ENCODE data around the gene CXCL8.
A peak's percentile ranks its signal among the peaks of the same experiment; 100 is the strongest.

The CXCL8 gene

GRCh38 chr4:73721435-73721834, 18.9 kb upstream of the CXCL8 start:
- no peak for DNase-seq

- DNase-seq, result no peak
These were observed 18.5 kb upstream of the CXCL8 start for GRCh38 chr4:73721909-73722308.

- no peak for DNase-seq
These were observed 17.3 kb upstream of the CXCL8 start for GRCh38 chr4:73723023-73723422.

GRCh38 chr4:73723928-73724327, 16.4 kb upstream of the CXCL8 start:
- DNase-seq, result no peak

GRCh38 chr4:73725510-73725909, 14.9 kb upstream of the CXCL8 start:
- DNase-seq, result no peak

GRCh38 chr4:73725985-73726384, 14.4 kb upstream of the CXCL8 start:
- DNase-seq, result peak; percentile 84

GRCh38 chr4:73727685-73728084, 12.7 kb upstream of the CXCL8 start:
- peak; percentile 52 for DNase-seq

GRCh38 chr4:73728091-73728741, 12.2 kb upstream of the CXCL8 start:
- no peak for DNase-seq

GRCh38 chr4:73729534-73730165, 10.7 kb upstream of the CXCL8 start:
- peak; percentile 78 for DNase-seq

GRCh38 chr4:73730292-73730691, 10.1 kb upstream of the CXCL8 start:
- DNase-seq, result no peak

GRCh38 chr4:73730867-73731266, 9.5 kb upstream of the CXCL8 start:
- no peak for DNase-seq

- DNase-seq, result no peak
These were observed 8.3 kb upstream of the CXCL8 start for GRCh38 chr4:73731968-73732610.

- DNase-seq, result no peak
These were observed 7.5 kb upstream of the CXCL8 start for GRCh38 chr4:73732759-73733431.

GRCh38 chr4:73734530-73735001, 5.8 kb upstream of the CXCL8 start:
- no peak for DNase-seq

- DNase-seq, result no peak
These were observed 5.1 kb upstream of the CXCL8 start for GRCh38 chr4:73735231-73735630.

- DNase-seq, result no peak
These were observed 821 bp downstream of the CXCL8 start for GRCh38 chr4:73741031-73741749.

- no peak for DNase-seq
These were observed 1.6 kb downstream of the CXCL8 start for GRCh38 chr4:73741750-73742489.

- no peak for DNase-seq
These were observed 2.3 kb downstream of the CXCL8 start for GRCh38 chr4:73742490-73743160.

GRCh38 chr4:73743281-73743680, 2.9 kb downstream of the CXCL8 start:
- no peak for DNase-seq

- DNase-seq, result no peak
These were observed 3.4 kb downstream of the CXCL8 start for GRCh38 chr4:73743795-73744194.

- no peak for DNase-seq
These were observed 3.8 kb downstream of the CXCL8 start for GRCh38 chr4:73744203-73744602.

GRCh38 chr4:73750730-73751129, 10.4 kb downstream of the CXCL8 start:
- no peak for DNase-seq
